MM.1S (cell line): Measurements from ENCODE around the gene GSTT4.

Experiments
- DNase-seq: peaks from one replicate; pipeline ENCODE4 v3.0.0-alpha.2; 2015
- H2AFZ ChIP-seq: fragments of 300-600 bp; sonication (generic); 2 replicates; pipeline ENCODE4 v1.6.0; 2016; ENCODE audit warnings: antibody characterized with exemption, low read length
- H3F3A ChIP-seq: fragments of 300-600 bp; sonication (generic); 2 replicates; pipeline ENCODE4 v1.6.1; 2016; ENCODE audit warnings: mild to moderate bottlenecking, antibody characterized with exemption, low read length, moderate library complexity, mixed read lengths; ENCODE audit not compliant: insufficient read depth
- H3K27ac ChIP-seq: fragments of 300-600 bp; sonication (generic); 2 replicates; pipeline ENCODE4 v1.5.1; 2016; ENCODE audit warnings: mild to moderate bottlenecking, low read length
- H3K27me3 ChIP-seq: fragments of 300-600 bp; sonication (generic); replicated peaks from 2 replicates; pipeline ENCODE4 v1.6.0; 2016; ENCODE audit warnings: low read length; ENCODE audit not compliant: insufficient read depth
- H3K36me3 ChIP-seq: fragments of 300-600 bp; sonication (generic); replicated peaks from 2 replicates; pipeline ENCODE4 v1.6.1; 2016; ENCODE audit warnings: mild to moderate bottlenecking, low read length, mixed read lengths; ENCODE audit not compliant: insufficient read depth
- H3K4me1 ChIP-seq: fragments of 300-600 bp; sonication (generic); 2 replicates; pipeline ENCODE4 v1.6.1; 2016; ENCODE audit warnings: low read length, mixed read lengths
- H3K4me2 ChIP-seq: fragments of 300-600 bp; sonication (generic); 2 replicates; pipeline ENCODE4 v1.6.0; 2016; ENCODE audit warnings: low read depth, low read length
- H3K4me3 ChIP-seq: fragments of 300-600 bp; sonication (generic); 2 replicates; pipeline ENCODE4 v1.5.1; 2016; ENCODE audit warnings: low read length, mixed read lengths
- H3K79me2 ChIP-seq: fragments of 300-600 bp; sonication (generic); 2 replicates; pipeline ENCODE4 v1.6.1; 2016; ENCODE audit warnings: mixed run types, low read length, mixed read lengths
- H3K9ac ChIP-seq: fragments of 300-600 bp; sonication (generic); 2 replicates; pipeline ENCODE4 v1.6.1; 2016; ENCODE audit warnings: low read length, mixed read lengths
- H3K9me2 ChIP-seq: fragments of 300-600 bp; sonication (generic); replicated peaks from 2 replicates; pipeline ENCODE4 v1.6.1; 2016; ENCODE audit warnings: mild to moderate bottlenecking, low read length, mixed read lengths; ENCODE audit not compliant: insufficient read depth
- H3K9me3 ChIP-seq: fragments of 300-600 bp; sonication (generic); replicated peaks from 2 replicates; pipeline ENCODE4 v1.6.1; 2016; ENCODE audit warnings: mild to moderate bottlenecking, low read length, mixed read lengths; ENCODE audit not compliant: insufficient read depth
- H4K20me1 ChIP-seq: fragments of 300-600 bp; sonication (generic); 2 replicates; pipeline ENCODE4 v1.6.1; 2016; ENCODE audit warnings: mild to moderate bottlenecking, low read length, moderate library complexity, mixed read lengths; ENCODE audit not compliant: insufficient read depth
- EZH2 ChIP-seq: fragments of 300-600 bp; sonication (generic); optimal IDR thresholded peaks from 2 replicates; pipeline ENCODE3; 2017; ENCODE audit warnings: low read depth, mild to moderate bottlenecking, antibody characterized with exemption, low read length, mixed read lengths
- EZH2phosphoT487 ChIP-seq: fragments of 300-600 bp; sonication (generic); IDR thresholded peaks from 2 replicates; pipeline ENCODE4 v1.6.1; 2018; ENCODE audit warnings: antibody characterized with exemption, low read length
- TF ChIP-seq, protein P1 (sequence below): fragments of 300-600 bp; sonication (generic); IDR thresholded peaks from 2 replicates; pipeline ENCODE4 v1.5.1; 2016; ENCODE audit warnings: antibody characterized with exemption, low read length, mixed read lengths

GSTT4 gene

DNA sequence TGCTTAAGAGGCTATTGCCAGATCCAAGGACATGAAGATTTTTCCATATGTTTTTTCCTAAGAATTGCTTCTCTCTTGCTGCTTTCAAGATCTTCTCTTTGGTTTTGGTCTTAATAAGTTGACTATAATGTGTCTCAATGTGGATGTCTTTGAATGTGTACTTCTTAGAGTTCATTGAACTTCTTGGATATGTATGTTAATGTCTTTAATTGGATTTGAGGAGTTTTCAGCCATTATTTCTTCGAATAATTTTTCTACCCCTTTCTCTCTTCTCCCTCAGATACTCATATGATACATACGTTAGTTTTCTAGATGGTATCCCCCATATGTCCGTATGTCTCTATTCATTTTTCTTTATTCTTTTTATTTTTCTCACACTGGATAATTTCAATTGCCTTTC, 19.1 kb upstream of the GSTT4 start:
- H3K4me3 ChIP-seq, result no peak overlapping the region
- no peaks in the 10 kb centered on the region for H3K9me2 ChIP-seq
- no peaks in the 10 kb centered on the region for H3K9me3 ChIP-seq
- H3K79me2 ChIP-seq, result peaks cover 83% of the 10 kb centered on the region
- H3K27ac ChIP-seq, result no peak overlapping the region
- no peaks in the 10 kb centered on the region for H4K20me1 ChIP-seq
- no peak for TF ChIP-seq EZH2
- TF ChIP-seq, protein P1, sequence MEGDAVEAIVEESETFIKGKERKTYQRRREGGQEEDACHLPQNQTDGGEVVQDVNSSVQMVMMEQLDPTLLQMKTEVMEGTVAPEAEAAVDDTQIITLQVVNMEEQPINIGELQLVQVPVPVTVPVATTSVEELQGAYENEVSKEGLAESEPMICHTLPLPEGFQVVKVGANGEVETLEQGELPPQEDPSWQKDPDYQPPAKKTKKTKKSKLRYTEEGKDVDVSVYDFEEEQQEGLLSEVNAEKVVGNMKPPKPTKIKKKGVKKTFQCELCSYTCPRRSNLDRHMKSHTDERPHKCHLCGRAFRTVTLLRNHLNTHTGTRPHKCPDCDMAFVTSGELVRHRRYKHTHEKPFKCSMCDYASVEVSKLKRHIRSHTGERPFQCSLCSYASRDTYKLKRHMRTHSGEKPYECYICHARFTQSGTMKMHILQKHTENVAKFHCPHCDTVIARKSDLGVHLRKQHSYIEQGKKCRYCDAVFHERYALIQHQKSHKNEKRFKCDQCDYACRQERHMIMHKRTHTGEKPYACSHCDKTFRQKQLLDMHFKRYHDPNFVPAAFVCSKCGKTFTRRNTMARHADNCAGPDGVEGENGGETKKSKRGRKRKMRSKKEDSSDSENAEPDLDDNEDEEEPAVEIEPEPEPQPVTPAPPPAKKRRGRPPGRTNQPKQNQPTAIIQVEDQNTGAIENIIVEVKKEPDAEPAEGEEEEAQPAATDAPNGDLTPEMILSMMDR, result no peak
- TF ChIP-seq EZH2phosphoT487, result no peak
- H3K36me3 ChIP-seq, result no peaks in the 10 kb centered on the region
- no peaks in the 10 kb centered on the region for H3F3A ChIP-seq
- no peaks in the 10 kb centered on the region for H3K4me1 ChIP-seq
- no peaks in the 10 kb centered on the region for H3K27me3 ChIP-seq
- H3K4me2 ChIP-seq, result no peak overlapping the region
- no peak overlapping the region for H2AFZ ChIP-seq
- H3K9ac ChIP-seq, result no peak overlapping the region
- no peak for DNase-seq

DNA sequence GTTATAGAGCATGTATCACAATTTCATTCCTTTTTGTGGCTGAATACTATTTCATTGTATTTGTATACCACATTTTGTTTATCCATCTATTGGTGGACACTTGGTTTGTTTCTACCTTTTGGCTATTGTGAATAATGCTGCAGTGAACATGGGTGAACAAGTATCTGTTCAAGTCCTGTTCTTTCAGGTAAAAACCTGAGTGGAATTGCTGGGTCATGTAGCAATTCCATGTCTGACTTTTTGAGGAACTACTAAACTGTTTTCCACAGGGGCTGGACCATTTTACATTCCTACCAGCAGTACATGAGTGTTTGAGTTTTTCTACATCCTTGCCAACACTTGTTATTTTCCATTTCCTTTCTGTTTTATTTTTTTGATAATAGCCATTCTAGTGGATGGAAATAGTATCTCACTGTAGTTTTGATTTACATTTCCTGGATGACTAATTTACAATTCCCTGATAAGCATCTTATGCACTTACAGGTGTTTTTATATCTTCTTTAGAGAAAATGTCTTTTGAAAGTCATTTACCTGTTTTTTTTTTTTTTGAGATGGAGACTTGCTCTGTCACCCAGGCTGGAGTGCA, 18.0 kb upstream of the GSTT4 start:
- Histone ChIP-seq H3K4me2 (no peak overlapping the region), H4K20me1 (no peaks in the 10 kb centered on the region), H3K36me3 (no peaks in the 10 kb centered on the region), H3K9ac (no peak overlapping the region), H3K4me3 (no peak overlapping the region), H3K9me3 (no peaks in the 10 kb centered on the region), H3K4me1 (no peaks in the 10 kb centered on the region), H3K79me2 (peaks cover 76% of the 10 kb centered on the region), H2AFZ (no peak overlapping the region), H3K9me2 (no peaks in the 10 kb centered on the region), H3K27ac (no peak overlapping the region), H3K27me3 (no peaks in the 10 kb centered on the region), H3F3A (no peaks in the 10 kb centered on the region)
- TF ChIP-seq EZH2 (no peak), EZH2phosphoT487 (no peak)
- TF ChIP-seq, protein P1, result no peak
- DNase-seq, result no peak

DNA sequence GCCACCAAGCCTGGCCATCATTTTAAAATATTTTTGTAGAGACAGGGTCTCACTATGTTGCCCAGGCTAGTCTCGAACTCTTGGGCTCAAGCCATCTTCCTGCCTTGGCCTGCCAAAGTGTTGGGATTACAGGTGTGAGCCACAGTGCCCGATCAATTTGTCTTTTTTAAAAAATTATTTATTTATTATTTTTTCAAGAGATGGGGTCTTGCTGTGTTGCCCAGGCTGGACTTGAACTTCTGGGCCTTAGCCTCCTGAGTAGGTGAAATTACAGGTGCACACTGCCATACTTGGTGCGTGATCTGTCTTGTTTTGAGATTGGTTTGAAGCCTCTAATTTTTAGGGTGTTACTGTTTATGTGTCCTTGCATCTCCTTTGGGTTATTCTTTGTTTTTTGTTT, 16.1 kb upstream of the GSTT4 start:
- H3K9ac ChIP-seq, result no peak overlapping the region
- no peak for TF ChIP-seq EZH2
- TF ChIP-seq EZH2phosphoT487, result no peak
- TF ChIP-seq, protein P1, result no peak
- peaks cover 4% of the 10 kb centered on the region; the same call in 1 of the 2 replicates for H3K36me3 ChIP-seq
- no peaks in the 10 kb centered on the region for H3K9me3 ChIP-seq
- H2AFZ ChIP-seq, result no peak overlapping the region
- no peak overlapping the region for H3K4me2 ChIP-seq
- peaks cover 76% of the 10 kb centered on the region for H3K79me2 ChIP-seq
- H3K9me2 ChIP-seq, result no peaks in the 10 kb centered on the region
- H3K27ac ChIP-seq, result no peak overlapping the region
- H3K27me3 ChIP-seq, result no peaks in the 10 kb centered on the region
- DNase-seq, result no peak
- H4K20me1 ChIP-seq, result no peaks in the 10 kb centered on the region
- no peak overlapping the region for H3K4me3 ChIP-seq
- no peaks in the 10 kb centered on the region for H3K4me1 ChIP-seq
- no peaks in the 10 kb centered on the region for H3F3A ChIP-seq
